GM19467 (cell line): Measurements from ENCODE around the gene KLHL21.
A peak's percentile ranks its signal among the peaks of the same experiment; 100 is the strongest.
"Not testable (repeated sequence)": the region's sequence is repeated elsewhere in the genome, so short reads cannot be mapped to it uniquely, and the experiment has no call there.

Experiments used
- ATAC-seq: cut with Tn5 transposase; IDR thresholded peaks from one replicate; pipeline ENCODE4 v1.9.1; 2021; ENCODE audit warnings: mild to moderate bottlenecking, moderate library complexity; ENCODE audit not compliant: unreplicated experiment

Gene KLHL21

GRCh38 chr1:6585081-6585722 lies 17.5 kb downstream of the KLHL21 start:
- ATAC-seq: no peak

DNA sequence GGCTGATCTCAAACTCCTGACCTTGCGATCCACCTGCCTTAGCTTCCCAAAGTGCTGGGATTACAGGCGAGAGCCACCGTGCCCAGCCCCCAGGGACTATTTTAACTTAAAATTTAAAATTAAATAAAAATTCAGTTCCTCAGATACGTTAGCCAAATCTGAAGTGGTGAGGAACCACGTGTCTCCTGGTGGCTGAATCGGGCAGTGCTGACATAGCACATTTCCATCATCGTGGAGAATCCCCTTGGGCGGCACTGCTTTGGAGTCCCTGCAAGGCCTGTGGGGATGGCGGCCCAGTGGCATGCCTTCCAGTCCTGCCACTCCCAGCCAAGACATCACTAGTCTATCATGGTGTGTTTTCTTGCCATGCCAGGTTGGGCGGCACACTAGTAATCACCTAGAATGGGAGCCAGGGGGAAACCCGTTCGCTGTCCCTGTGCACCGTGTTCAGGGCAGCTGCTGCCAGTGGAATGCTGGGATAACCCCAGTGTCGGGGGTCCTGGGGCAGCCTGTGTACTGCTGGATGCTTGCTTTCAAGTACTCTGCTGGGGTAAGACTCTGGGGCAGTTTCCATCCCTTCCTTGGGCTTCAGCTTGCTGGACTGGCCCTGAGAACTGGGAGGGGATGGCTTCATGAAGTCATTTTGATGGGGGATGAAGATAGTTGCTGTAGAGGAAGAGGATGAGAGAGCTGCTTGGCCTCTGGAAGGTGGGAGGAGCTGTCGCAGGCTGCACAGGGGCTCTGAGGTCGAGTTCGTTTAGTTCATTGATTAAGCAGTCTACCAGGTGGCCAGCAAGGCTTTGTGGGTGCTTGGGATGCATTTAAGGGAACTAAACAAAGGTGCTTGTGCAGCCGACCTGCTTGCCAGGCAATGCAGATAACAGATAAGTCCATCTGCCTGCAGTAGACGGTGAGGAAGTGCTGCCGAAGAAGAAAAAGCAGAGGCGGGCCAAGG lies 18.3 kb downstream of the KLHL21 start:
- no peak for ATAC-seq

- ATAC-seq: no peak
Measured at GRCh38 chr1:6582370-6582769, 20.3 kb downstream of the KLHL21 start.

DNA sequence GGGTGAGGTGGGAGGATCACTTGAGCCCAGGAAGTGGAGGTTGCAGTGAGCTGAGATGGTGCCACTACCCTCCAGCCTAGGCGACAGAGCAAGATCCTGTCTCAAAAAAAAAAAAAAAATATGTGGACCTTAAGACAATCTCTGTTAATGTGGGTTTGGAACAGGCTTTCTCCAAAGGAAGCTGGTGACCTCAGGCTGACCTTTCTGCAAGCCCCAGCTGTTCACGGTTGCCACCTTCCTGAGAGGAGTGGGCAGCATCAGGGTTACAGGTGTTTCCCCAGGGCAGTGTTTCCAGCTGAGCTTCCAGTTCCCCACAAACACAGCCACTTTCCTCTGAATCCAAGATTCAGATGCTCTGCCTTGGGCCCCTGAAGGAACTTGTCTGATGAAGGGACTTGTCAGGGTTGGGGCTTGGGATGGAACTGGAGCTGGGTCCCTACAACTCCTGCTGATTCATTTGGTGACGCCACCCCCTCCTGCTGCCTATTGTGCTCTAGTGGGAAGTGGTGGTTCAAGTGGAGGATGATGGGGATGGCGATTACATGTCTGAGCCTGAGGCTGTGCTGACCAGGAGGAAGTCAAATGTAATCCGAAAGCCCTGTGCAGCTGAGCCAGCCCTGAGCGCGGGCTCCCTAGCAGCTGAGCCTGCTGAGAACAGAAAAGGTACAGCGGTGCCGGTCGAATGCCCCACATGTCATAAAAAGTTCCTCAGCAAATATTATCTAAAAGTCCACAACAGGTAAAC lies 20.9 kb downstream of the KLHL21 start:
- ATAC-seq: no peak

- ATAC-seq: no peak
Measured at GRCh38 chr1:6580593-6581409, 21.9 kb downstream of the KLHL21 start.

DNA sequence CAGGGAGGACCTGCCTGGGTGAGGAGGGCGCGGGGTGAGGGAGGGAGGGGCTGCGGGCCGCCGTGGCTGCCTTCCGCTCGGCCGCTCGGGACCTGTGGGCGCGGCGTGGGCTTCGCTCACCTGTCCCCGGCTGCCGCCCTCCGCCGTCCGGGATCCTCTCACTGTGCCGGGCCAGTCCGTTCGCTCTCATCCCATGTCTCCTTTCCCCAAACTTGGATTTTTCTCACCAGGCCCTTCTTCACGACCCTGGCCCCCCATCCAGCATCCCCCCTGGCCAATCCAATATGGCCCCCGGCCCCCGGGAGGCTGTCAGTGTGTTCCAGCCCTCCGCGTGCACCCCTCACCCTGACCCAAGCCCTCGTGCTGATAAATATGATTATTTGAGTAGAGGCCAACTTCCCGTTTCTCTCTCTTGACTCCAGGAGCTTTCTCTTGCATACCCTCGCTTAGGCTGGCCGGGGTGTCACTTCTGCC lies 22.5 kb downstream of the KLHL21 start:
- no peak for ATAC-seq

DNA sequence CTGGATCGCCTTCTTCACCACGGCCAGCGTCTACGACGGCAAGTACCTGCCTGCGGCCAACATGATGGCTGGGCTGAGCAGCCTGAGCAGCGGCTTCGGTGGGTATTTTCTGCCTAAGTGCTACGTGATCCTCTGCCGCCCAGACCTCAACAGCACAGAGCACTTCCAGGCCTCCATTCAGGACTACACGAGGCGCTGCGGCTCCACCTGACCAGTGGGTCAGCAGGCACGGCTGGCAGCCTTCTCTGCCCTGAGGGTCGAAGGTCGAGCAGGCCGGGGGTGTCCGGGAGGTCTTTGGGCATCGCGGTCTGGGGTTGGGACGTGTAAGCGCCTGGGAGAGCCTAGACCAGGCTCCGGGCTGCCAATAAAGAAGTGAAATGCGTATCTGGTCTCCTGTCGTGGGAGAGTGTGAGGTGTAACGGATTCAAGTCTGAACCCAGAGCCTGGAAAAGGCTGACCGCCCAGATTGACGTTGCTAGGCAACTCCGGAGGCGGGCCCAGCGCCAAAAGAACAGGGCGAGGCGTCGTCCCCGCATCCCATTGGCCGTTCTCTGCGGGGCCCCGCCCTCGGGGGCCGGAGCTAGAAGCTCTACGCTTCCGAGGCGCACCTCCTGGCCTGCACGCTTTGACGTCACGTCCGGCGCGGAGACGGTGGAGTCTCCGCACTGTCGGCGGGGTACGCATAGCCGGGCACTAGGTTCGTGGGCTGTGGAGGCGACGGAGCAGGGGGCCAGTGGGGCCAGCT lies 23.1 kb downstream of the KLHL21 start, which contains the start of gene ZBTB48:
Gene ZBTB48 (plus strand): TSS at position 621 of the 745 bp plus-strand sequence. CDS start 616 bp downstream, outside the sequence.
- peak; percentile 97 for ATAC-seq

GRCh38 chr1:6578624-6579373 lies 23.9 kb downstream of the KLHL21 start:
- no peak for ATAC-seq

DNA sequence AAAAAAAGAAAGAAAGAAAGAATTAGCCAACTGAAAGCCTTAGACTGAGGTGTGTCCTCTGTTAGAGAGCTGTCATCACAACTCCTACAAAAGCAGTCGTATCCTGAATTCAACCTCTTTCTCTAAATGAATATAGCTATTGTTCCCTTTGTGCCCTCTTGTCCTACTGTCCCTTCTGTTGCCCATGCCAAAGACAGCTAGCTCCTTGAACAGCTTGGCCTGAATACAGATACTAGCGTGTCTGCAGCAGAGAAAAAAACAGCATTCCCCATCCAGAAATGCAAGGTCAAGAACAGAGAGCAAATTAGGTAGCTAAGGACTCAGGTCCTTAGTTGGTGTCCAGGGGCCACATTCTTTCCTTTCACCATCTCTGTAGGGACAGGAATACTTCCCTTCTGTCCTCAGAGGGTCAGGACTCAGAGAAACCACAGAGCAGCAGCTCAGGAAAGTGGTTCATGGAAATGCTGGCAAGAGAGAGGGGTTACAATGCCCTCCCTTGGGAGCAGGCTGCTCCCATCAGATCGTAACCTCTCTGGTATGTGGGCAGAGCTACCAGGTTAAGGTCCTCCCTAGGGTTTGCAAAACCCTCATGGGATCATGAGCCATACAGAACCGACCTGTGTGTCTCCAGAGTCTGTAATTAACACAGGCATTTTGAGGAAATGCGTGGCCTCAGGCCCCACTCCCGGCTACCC lies 24.7 kb downstream of the KLHL21 start:
- no peak for ATAC-seq

DNA sequence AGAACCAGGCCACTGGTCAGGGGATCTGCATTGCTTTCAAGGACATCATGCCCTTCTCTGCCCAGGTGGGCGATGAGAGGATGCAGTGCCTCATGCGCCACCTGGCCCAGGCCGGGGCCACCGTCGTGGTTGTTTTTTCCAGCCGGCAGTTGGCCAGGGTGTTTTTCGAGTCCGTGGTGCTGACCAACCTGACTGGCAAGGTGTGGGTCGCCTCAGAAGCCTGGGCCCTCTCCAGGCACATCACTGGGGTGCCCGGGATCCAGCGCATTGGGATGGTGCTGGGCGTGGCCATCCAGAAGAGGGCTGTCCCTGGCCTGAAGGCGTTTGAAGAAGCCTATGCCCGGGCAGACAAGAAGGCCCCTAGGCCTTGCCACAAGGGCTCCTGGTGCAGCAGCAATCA lies 27.9 kb downstream of the KLHL21 start:
- no peak for ATAC-seq

- no peak for ATAC-seq
Measured at GRCh38 chr1:6574025-6574620, 28.5 kb downstream of the KLHL21 start.

DNA sequence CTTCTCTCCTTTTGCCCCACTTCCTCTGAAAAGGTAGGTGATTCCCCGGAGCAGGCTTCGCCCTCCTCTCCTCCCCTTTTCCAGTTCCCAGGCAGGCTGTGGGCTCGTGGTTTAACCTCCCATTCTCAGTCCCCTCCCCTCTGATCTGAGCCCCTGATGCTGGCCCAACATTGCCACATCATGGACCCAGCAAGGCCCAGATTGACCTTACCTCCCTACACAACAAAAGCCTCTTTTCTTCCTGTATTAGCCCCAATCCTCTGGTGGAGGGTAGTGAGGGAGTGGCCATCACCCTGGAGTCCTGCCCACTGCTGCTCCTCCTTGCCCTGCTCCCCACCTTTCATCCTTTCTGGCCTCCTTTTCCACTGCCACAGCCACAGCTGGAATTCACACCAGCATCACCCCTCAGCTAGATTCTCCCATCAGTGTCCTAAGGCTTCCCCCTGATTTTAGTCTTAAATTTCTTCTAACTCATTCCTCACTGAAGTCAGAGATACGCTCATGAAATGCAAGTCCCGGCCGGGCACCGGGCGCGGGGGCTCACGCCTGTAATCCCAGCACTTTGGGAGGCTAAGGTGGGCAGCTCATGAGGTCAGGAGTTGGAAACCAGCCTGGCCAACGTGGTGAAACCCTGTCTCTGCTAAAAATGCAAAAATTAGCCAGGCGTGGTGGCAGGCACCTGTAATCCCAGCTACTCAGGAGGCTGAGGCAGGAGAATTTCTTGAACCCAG lies 29.9 kb downstream of the KLHL21 start:
- ATAC-seq: no peak

GRCh38 chr1:6570987-6571386 lies 31.7 kb downstream of the KLHL21 start:
- no peak for ATAC-seq

- no peak for ATAC-seq
Measured at GRCh38 chr1:6570100-6570499, 32.6 kb downstream of the KLHL21 start.

GRCh38 chr1:6569033-6569432 lies 33.6 kb downstream of the KLHL21 start:
- ATAC-seq: no peak

DNA sequence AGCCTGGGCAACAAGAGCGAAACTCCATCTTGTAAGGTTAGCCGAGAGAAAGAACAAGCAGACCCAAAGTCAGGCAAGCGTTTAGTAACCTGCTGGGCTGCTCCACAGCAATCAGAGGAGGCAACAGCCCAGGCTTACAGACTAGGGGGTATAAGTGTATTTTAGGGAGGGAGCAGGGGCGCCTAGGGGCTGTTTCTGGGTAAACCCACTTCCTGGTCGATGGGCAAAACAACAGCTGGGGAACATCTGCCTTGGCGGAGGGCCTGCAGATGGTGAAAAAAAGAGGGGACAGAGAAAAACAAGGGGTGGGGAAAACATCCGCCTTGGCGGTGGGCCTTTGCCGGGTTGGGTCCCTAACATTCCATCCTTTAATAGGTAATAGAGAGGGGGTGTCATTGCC lies 42.4 kb downstream of the KLHL21 start:
- ATAC-seq: no peak

GRCh38 chr1:6559161-6559560 lies 43.5 kb downstream of the KLHL21 start:
- not testable (repeated sequence) for ATAC-seq
